ENCODE data around the gene GALNTL6.

The GALNTL6 gene

GRCh38 chr4:173051716-173052115, 1238.5 kb downstream of the GALNTL6 start:
- TF ChIP-seq GATA1 (IDR thresholded peaks at IDR 0.05; ENCODE audit: low read depth, low read length) (no peak), POLR2A (IDR thresholded peaks at IDR 0.05; ENCODE audit: low read length) (no peak)
- DNase-seq = no peak

- DNase-seq = no peak
- no peak for TF ChIP-seq POLR2A (IDR thresholded peaks at IDR 0.05; ENCODE audit: low read length)
- TF ChIP-seq GATA1 (IDR thresholded peaks at IDR 0.05; ENCODE audit: low read depth, low read length) = no peak
Measured at GRCh38 chr4:173052439-173052838, 1239.2 kb downstream of the GALNTL6 start.

- no peak for DNase-seq
- TF ChIP-seq GATA1 (IDR thresholded peaks at IDR 0.05; ENCODE audit: low read depth, low read length) (no peak), POLR2A (IDR thresholded peaks at IDR 0.05; ENCODE audit: low read length) (no peak)
Measured at GRCh38 chr4:173056271-173056670, 1243.1 kb downstream of the GALNTL6 start.

GRCh38 chr4:173056710-173057109, 1243.5 kb downstream of the GALNTL6 start:
- DNase-seq = no peak
- TF ChIP-seq POLR2A (IDR thresholded peaks at IDR 0.05; ENCODE audit: low read length) (no peak), GATA1 (IDR thresholded peaks at IDR 0.05; ENCODE audit: low read depth, low read length) (no peak)

- no peak for DNase-seq
- TF ChIP-seq POLR2A (IDR thresholded peaks at IDR 0.05; ENCODE audit: low read length) (no peak), GATA1 (IDR thresholded peaks at IDR 0.05; ENCODE audit: low read depth, low read length) (no peak)
Measured at GRCh38 chr4:173057442-173057841, 1244.2 kb downstream of the GALNTL6 start.

GRCh38 chr4:173057901-173058300, 1244.7 kb downstream of the GALNTL6 start:
- DNase-seq = no peak

GRCh38 chr4:173061160-173061559, 1248.0 kb downstream of the GALNTL6 start:
- no peak for DNase-seq
- TF ChIP-seq POLR2A (IDR thresholded peaks at IDR 0.05; ENCODE audit: low read length) (no peak), GATA1 (IDR thresholded peaks at IDR 0.05; ENCODE audit: low read depth, low read length) (no peak)

More at GRCh38 chr4:173057901-173058300, 1244.7 kb downstream of the GALNTL6 start:
- TF ChIP-seq POLR2A (IDR thresholded peaks at IDR 0.05; ENCODE audit: low read length) = no peak

GRCh38 chr4:173073939-173074500, 1260.8 kb downstream of the GALNTL6 start:
- TF ChIP-seq POLR2A (IDR thresholded peaks at IDR 0.05; ENCODE audit: low read length) = no peak
- TF ChIP-seq GATA1 (IDR thresholded peaks at IDR 0.05; ENCODE audit: low read depth, low read length) = no peak
- DNase-seq = no peak

GRCh38 chr4:173074501-173074946, 1261.3 kb downstream of the GALNTL6 start:
- TF ChIP-seq POLR2A (IDR thresholded peaks at IDR 0.05; ENCODE audit: low read length) = no peak
- TF ChIP-seq GATA1 (IDR thresholded peaks at IDR 0.05; ENCODE audit: low read depth, low read length) = no peak
- DNase-seq = no peak

- DNase-seq = no peak
- TF ChIP-seq GATA1 (IDR thresholded peaks at IDR 0.05; ENCODE audit: low read depth, low read length) (no peak), POLR2A (IDR thresholded peaks at IDR 0.05; ENCODE audit: low read length) (no peak)
Measured at GRCh38 chr4:173076903-173077634, 1263.9 kb downstream of the GALNTL6 start.

- no peak for DNase-seq
- TF ChIP-seq POLR2A (IDR thresholded peaks at IDR 0.05; ENCODE audit: low read length) (no peak), GATA1 (IDR thresholded peaks at IDR 0.05; ENCODE audit: low read depth, low read length) (no peak)
Measured at GRCh38 chr4:173088144-173088543, 1274.9 kb downstream of the GALNTL6 start.
